ENCODE data around the gene PPP4R1. TPM values are rescaled to one million over a fixed set of nuclear protein-coding genes. Genes with fewer than 3 reads are reported as not detected.

Gene PPP4R1
- total and polyA plus RNA-seq, 12 donors, result 22.8 to 104 (median 58.0) TPM

DNA sequence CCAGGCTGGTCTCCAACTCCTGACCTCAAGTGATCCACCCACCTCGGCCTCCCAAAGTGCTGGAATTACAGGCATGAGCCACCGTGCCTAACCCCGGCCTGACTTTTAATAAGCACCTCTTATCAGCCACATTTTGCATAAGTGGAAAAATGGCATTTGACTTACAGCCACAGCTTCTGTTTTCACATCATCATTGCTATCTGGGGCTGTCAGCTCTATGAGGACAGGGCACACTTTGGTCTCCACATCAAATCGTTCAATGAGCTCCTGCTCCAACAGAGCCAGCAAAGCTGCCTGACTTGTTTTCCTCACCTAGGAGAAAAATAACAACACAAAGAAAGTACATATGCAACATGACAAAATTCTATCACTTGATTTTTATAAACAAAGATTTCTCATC lies 26.4 kb downstream of the PPP4R1 start:
- H3K4me3 ChIP-seq, result no peak overlapping the region
- WGBS, 4 donors, result 95 to 99% (median 96%) methylated on average over 4 of the region's 4 CpGs
- DNase-seq, result no peak
- intact Hi-C loops (cut with DNase I), result no loop called here
- no peak overlapping the region for H3K27ac ChIP-seq
- H3K4me1 ChIP-seq (replicated peaks in 1 of 2), result no peaks in the 10 kb centered on the region
- H3K27me3 ChIP-seq, result no peaks in the 10 kb centered on the region
- TF ChIP-seq, protein P1, sequence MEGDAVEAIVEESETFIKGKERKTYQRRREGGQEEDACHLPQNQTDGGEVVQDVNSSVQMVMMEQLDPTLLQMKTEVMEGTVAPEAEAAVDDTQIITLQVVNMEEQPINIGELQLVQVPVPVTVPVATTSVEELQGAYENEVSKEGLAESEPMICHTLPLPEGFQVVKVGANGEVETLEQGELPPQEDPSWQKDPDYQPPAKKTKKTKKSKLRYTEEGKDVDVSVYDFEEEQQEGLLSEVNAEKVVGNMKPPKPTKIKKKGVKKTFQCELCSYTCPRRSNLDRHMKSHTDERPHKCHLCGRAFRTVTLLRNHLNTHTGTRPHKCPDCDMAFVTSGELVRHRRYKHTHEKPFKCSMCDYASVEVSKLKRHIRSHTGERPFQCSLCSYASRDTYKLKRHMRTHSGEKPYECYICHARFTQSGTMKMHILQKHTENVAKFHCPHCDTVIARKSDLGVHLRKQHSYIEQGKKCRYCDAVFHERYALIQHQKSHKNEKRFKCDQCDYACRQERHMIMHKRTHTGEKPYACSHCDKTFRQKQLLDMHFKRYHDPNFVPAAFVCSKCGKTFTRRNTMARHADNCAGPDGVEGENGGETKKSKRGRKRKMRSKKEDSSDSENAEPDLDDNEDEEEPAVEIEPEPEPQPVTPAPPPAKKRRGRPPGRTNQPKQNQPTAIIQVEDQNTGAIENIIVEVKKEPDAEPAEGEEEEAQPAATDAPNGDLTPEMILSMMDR (IDR thresholded peaks at IDR 0.05), result no peak
- TF ChIP-seq POLR2A (IDR thresholded peaks at IDR 0.05), result no peak
- peaks cover 0 to 31% of the 10 kb centered on the region in 2 donors for H3K36me3 ChIP-seq (replicated peaks in 1 of 2)
- H3K9me3 ChIP-seq (replicated peaks in 1 of 3), result no peaks in the 10 kb centered on the region

DNA sequence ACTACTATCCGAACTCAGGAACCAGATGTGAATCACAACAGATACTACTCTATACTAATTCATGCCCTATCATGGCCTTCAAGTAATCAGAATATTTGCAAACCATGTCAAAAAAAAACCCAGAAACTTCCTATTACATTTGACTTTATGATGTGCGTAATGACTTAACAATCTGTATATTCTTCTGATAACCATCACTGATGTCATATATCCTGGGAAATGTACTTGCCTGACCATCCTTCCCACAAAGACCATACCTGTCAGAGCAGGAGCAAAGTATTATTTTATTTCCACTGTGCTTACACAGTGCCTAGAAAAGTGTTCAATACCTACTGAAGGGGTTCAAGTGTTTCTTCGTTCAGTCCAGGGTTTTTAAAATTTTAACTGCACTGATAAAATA lies 27.5 kb downstream of the PPP4R1 start:
- Histone ChIP-seq H3K27ac (no peak overlapping the region), H3K36me3 (replicated peaks in 1 of 2) (peaks cover 0 to 33% of the 10 kb centered on the region in 2 donors), H3K4me1 (replicated peaks in 1 of 2) (no peaks in the 10 kb centered on the region), H3K4me3 (no peak overlapping the region), H3K9me3 (replicated peaks in 1 of 3) (no peaks in the 10 kb centered on the region), H3K27me3 (no peaks in the 10 kb centered on the region)
- WGBS, 4 donors, result 95 to 99% (median 96%) methylated on average over 3 of the region's 3 CpGs
- no peak for DNase-seq
- intact Hi-C loops (cut with DNase I), result no loop called here
- TF ChIP-seq, protein P1 (IDR thresholded peaks at IDR 0.05), result no peak
- TF ChIP-seq POLR2A (IDR thresholded peaks at IDR 0.05), result no peak

DNA sequence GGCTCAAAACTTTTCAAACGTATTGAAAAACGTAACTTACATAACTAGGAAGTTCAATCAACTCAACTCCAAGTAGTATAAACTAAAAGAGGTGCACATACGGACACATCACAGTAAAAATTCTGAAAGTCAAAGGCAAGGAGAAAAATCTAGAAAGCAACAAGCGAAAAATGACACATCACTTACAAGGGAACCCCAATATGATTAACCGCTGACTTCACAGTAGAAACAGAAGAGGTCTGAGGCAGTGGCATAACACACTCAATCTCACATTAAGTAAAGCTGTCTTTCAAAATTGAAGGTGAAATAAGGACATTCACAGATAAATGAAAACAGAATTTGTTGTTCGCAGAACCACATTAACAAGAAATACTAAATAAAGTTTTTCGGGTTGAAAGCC lies 32.7 kb downstream of the PPP4R1 start:
- peaks cover 0 to 21% of the 10 kb centered on the region in 2 donors for H3K36me3 ChIP-seq (replicated peaks in 1 of 2)
- WGBS, 4 donors, result 95 to 98% (median 97%) methylated on average over 7 of the region's 7 CpGs
- no peaks in the 10 kb centered on the region for H3K4me1 ChIP-seq (replicated peaks in 1 of 2)
- H3K9me3 ChIP-seq (replicated peaks in 1 of 3), result no peaks in the 10 kb centered on the region
- H3K4me3 ChIP-seq, result no peak overlapping the region
- no peaks in the 10 kb centered on the region for H3K27me3 ChIP-seq
- DNase-seq, result no peak
- H3K27ac ChIP-seq, result no peak overlapping the region
- intact Hi-C loops (cut with DNase I), result no loop called here
- TF ChIP-seq POLR2A (IDR thresholded peaks at IDR 0.05), result no peak
- TF ChIP-seq, protein P1 (IDR thresholded peaks at IDR 0.05), result no peak

DNA sequence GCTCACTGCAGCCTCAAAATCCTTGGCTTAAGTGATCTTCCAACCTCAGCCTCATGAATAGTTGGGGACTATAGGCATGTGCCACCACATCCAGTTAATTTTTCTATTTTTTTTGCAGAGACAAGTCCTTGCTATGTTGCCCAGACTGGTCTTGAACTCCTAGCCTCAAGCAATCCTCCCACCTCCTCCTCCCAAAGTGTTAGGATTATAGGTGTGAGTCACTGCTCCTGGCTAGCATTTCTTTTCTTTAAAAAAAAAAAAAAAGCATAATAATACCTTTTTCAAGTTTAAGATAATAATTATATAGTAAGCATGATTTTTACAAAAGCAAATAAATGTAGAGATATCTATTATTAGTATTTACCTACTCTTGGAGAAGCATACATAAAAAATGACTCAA lies 36.1 kb downstream of the PPP4R1 start:
- Histone ChIP-seq H3K4me3 (no peak overlapping the region), H3K4me1 (replicated peaks in 1 of 2) (peaks cover 0 to 5% of the 10 kb centered on the region in 2 donors), H3K36me3 (replicated peaks in 1 of 2) (peaks cover 0 to 15% of the 10 kb centered on the region in 2 donors), H3K9me3 (replicated peaks in 1 of 3) (no peaks in the 10 kb centered on the region), H3K27me3 (no peaks in the 10 kb centered on the region), H3K27ac (no peak overlapping the region)
- TF ChIP-seq, protein P1 (IDR thresholded peaks at IDR 0.05), result no peak
- no peak for TF ChIP-seq POLR2A (IDR thresholded peaks at IDR 0.05)
- DNase-seq, result no peak
- intact Hi-C loops (cut with DNase I), result no loop called here
